Measurements from ENCODE around the gene FOXD2. TPM values are rescaled to one million over a fixed set of nuclear protein-coding genes. Genes with fewer than 3 reads are reported as not detected.

Gene FOXD2
- total and polyA plus RNA-seq, 2 of the 4 experiments (the other 2 are of a cell fraction), result under 0.01 to 0.03 TPM

DNA sequence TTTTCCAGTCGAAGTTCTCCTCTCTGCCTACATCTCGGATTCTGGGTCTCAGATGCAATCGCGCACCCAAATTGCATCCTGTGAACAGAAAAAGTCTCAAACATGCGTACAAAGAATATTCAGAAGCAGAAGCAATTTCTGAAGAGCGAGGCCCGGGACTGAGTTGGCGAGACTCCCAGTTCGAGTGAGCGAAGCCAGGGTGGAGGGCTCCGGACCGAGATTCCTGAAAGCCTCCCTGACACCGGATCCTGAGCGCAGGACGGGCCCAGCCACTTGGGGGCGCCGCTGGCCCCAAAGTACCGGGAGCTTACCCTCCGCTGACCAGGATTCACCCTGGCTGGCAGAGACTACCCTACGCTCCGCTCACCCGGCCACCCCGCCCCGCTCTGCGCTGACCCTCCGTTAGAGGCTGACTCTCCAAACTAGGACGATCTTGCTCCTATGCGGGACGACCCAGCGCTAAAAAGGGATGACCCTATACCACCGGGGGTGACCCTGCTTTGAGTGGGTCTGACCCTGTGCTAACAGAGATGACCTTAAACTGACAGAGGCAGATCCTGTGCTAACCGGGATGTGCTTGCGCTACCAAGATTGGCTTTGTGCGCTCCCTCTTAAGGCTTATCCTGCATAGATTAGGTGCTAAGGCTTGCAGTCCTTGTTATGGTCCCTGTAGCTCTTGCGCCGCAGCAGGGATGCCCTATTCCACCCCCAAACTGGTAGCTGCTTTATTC is 12.1 kb downstream of the FOXD2 start (continued):
- no peak for TF ChIP-seq BHLHE40 (IDR thresholded peaks at IDR 0.05; ENCODE audit: low read depth, low read length)

DNA sequence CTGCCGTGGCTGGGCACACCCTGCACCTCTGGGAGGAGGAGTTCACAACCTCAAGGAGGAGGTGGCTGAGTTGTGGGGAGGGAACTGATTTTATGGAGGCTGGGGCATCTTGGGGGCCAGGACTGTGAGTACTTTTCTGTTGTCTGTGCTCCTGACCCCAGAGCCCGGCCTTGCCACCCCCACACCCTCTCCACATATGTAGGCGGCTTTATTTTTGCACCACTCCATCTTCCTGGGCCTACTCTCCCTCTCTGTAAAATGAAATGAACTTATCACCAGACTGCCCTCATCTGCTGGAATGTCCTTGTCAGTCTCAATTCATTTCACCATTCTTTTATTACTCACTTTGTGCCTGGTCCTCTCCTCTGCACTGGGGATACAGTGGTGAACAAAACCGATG is 12.8 kb downstream of the FOXD2 start:
- Histone ChIP-seq H3K9me1 (ENCODE audit: insufficient read depth, low read length) (no peaks in the 10 kb centered on the region), H3K4ac (ENCODE audit: low read depth, low read length) (no peak overlapping the region), H3K36me3 (ENCODE audit: control insufficient read depth, insufficient read depth, low read length) (no peaks in the 10 kb centered on the region), H2BK15ac (ENCODE audit: low read depth, low read length) (no peak overlapping the region), H2AFZ (replicated peaks; ENCODE audit: low read length, poor library complexity) (no peak overlapping the region), H3K9me3 (ENCODE audit: control insufficient read depth, insufficient read depth, low read length) (no peaks in the 10 kb centered on the region), H3K18ac (ENCODE audit: low read depth, low read length) (no peak overlapping the region), H3K9ac (ENCODE audit: low read depth, low read length) (no peak overlapping the region), H2BK120ac (ENCODE audit: low read depth, low read length) (no peak overlapping the region), H2AK9ac (replicated peaks; ENCODE audit: low read depth, low read length, poor library complexity) (no peak overlapping the region), H4K5ac (ENCODE audit: low read depth, low read length) (no peak overlapping the region), H3K56ac (ENCODE audit: extremely low read depth, insufficient read depth, low read length) (no peak overlapping the region), H4K20me1 (ENCODE audit: insufficient read depth, low read length) (no peaks in the 10 kb centered on the region; the same call in 1 of the 2 replicates), H3K4me1 (ENCODE audit: control insufficient read depth, insufficient read depth, low read length) (no peaks in the 10 kb centered on the region), H2AK5ac (ENCODE audit: low read depth, low read length) (no peak overlapping the region), H3K23ac (ENCODE audit: low read depth, low read length) (no peak overlapping the region), H2BK5ac (ENCODE audit: low read depth, low read length, poor library complexity, severe bottlenecking) (no peak overlapping the region), H4K8ac (ENCODE audit: low read depth in 2 of 2, low read length in 2 of 2) (no peak overlapping the region), H4K91ac (ENCODE audit: insufficient read depth, low read depth, low read length) (no peak overlapping the region), H3K27ac (ENCODE audit: insufficient read depth, low read length) (no peak overlapping the region), H3K79me1 (ENCODE audit: low read depth in 1 of 2, low read length in 2 of 2) (no peaks in the 10 kb centered on the region), H3K4me3 (ENCODE audit: insufficient read depth, low read depth, low read length) (no peak overlapping the region), H2BK20ac (ENCODE audit: low read depth, low read length) (no peak overlapping the region), H3K14ac (replicated peaks; ENCODE audit: low read depth, low read length) (no peak overlapping the region), H3K4me2 (ENCODE audit: low read depth, low read length) (no peak overlapping the region), H3K27me3 (ENCODE audit: control insufficient read depth, insufficient read depth, low read length) (peaks cover 61% of the 10 kb centered on the region)
- DNase-seq (no peak), ATAC-seq (ENCODE audit: low read depth) (no peak)
- in situ Hi-C loops (cut with MboI; ENCODE audit: low sequenced_read_pairs), result no loop called here
- 67% methylated on average over 3 of the region's 4 CpGs; no CpG with 5 or more reads in 1 of the 2 experiments for WGBS, 2 experiments (ENCODE audit: extremely low coverage in 2 of 2, insufficient read length in 1 of 2)
- BruUV-seq (replicated peaks), result no TSS peak
- TF ChIP-seq MAZ (IDR thresholded peaks at IDR 0.05; ENCODE audit: borderline replicate concordance, low read depth, low read length), result no peak
- no peak for TF ChIP-seq CHD1 (IDR thresholded peaks at IDR 0.05; ENCODE audit: low read depth, low read length)
- TF ChIP-seq CEBPB (IDR thresholded peaks at IDR 0.05; ENCODE audit: low read depth, low read length), result no peak
- TF ChIP-seq, protein P1, sequence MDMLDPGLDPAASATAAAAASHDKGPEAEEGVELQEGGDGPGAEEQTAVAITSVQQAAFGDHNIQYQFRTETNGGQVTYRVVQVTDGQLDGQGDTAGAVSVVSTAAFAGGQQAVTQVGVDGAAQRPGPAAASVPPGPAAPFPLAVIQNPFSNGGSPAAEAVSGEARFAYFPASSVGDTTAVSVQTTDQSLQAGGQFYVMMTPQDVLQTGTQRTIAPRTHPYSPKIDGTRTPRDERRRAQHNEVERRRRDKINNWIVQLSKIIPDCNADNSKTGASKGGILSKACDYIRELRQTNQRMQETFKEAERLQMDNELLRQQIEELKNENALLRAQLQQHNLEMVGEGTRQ (IDR thresholded peaks at IDR 0.05; ENCODE audit: low read depth, low read length), result no peak
- intact Hi-C loops (cut with micrococcal nuclease), result no loop called here
- dilution Hi-C loops (cut with HindIII; ENCODE audit: low sequenced_read_pairs, unreplicated experiment), result no loop called here
- ChIA-PET POLR2A (ENCODE audit: unreplicated experiment) (no interaction called here), CTCF (no interaction called here)

All from IMR-90 (cell line).